ENCODE results near the gene KCNQ1.

- TF ChIP-seq EP300 (IDR thresholded peaks at IDR 0.05): no peak
- TF ChIP-seq CTCF (IDR thresholded peaks at IDR 0.05): no peak
These were observed 263.4 kb downstream of the KCNQ1 start for GRCh38 chr11:2708151-2708581.
